ENCODE results near the gene SAP25. TPM values are rescaled to one million over a fixed set of nuclear protein-coding genes. Genes with fewer than 3 reads are reported as not detected.

Gene SAP25
- total RNA-seq, 2 donors from 2014 or later, result 5.8 to 6.3 TPM

DNA sequence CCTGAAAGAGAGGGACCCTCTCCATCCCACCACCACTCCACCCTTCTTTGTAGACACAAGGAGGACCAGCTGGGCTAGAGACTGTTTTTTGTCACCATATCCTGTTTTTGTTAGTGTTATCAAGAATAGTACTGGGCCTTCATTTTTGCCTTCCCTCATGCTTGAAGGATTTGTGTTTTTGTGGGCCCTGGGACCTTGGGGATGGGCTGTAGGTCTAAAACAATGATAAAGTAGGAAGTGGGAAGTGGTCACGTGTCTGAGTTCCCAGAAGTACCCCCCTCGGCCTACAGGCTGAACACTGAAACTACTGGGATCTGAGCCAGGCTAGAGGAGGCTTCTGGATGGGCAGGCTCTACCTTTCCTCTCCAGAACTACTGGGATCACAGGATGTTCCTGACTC is 25.8 kb downstream of the SAP25 start:
- H3K4me1 Mint-ChIP-seq, result peaks cover 49% of the 10 kb centered on the region

DNA sequence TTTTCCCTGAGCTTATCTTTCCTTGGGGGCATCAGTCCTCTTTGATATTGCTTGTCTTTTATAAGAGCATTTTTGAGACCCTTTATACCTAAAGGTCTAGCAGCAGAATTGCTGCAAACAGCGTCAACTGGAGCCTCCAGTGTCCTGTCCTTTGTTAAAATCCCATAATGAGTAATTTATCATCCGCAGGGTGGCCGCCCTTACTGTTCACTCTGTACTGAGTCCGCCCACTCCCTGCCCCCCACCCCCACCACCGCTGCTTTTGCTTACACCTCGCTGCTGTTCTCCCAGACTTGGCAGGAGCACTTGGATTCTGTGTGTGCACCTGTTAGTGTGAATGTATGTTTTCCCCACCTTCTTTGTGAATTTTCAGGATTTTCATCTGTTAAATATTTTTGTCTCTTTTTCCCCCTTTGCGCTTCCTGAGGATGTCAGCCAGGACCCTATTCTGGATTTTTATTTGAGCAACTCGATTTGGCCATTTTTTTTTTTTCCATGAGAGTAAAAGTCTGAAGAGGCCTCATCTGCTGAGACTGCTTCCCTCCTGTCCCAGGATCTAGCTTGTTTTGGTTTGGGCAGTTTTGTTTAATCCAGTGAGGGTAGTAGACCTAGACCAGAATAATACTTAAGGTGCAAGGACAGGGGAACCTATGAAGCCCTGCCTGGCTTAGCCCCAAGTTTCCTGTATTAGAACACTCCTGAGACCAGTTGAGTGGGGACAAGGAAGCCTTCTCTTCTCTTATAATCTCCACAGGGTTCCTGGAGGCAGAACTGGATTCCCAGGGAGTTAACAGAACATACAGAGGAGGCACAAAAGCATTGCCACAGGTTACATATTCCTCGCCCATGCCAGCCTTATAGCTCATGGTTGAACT is 26.5 kb downstream of the SAP25 start:
- peaks cover 14% of the 10 kb centered on the region for H3K36me3 Mint-ChIP-seq (ENCODE audit: low read depth)
- TF ChIP-seq, protein P1, sequence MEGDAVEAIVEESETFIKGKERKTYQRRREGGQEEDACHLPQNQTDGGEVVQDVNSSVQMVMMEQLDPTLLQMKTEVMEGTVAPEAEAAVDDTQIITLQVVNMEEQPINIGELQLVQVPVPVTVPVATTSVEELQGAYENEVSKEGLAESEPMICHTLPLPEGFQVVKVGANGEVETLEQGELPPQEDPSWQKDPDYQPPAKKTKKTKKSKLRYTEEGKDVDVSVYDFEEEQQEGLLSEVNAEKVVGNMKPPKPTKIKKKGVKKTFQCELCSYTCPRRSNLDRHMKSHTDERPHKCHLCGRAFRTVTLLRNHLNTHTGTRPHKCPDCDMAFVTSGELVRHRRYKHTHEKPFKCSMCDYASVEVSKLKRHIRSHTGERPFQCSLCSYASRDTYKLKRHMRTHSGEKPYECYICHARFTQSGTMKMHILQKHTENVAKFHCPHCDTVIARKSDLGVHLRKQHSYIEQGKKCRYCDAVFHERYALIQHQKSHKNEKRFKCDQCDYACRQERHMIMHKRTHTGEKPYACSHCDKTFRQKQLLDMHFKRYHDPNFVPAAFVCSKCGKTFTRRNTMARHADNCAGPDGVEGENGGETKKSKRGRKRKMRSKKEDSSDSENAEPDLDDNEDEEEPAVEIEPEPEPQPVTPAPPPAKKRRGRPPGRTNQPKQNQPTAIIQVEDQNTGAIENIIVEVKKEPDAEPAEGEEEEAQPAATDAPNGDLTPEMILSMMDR (conservative IDR thresholded peaks at IDR 0.05), result no peak
- Histone ChIP-seq H3K36me3 (ENCODE audit: control insufficient read depth, insufficient read depth, low read length) (peaks cover 44% of the 10 kb centered on the region), H3K9ac (ENCODE audit: extremely low read depth, low read length, poor library complexity, severe bottlenecking) (no peak overlapping the region), H3K27me3 (ENCODE audit: control insufficient read depth, insufficient read depth, low read length, poor library complexity, severe bottlenecking) (no peaks in the 10 kb centered on the region), H3K4me1 (ENCODE audit: control insufficient read depth, insufficient read depth, low read length) (peaks cover 35% of the 10 kb centered on the region), H3K4me3 (ENCODE audit: low read length) (peak overlapping the region; percentile 4), H3K27ac (ENCODE audit: low read depth, low read length) (no peak overlapping the region), H3K9me3 (ENCODE audit: control insufficient read depth, low read length) (no peaks in the 10 kb centered on the region)
- H3K9me3 Mint-ChIP-seq, result no peaks in the 10 kb centered on the region
- H3K4me3 Mint-ChIP-seq, result no peak overlapping the region
- WGBS, 2 experiments (ENCODE audit: insufficient coverage in 1 of 2, insufficient read length in 1 of 2), result 85 to 91% methylated on average over 5 to 9 of the region's 9 CpGs
- peak overlapping the region; percentile 46 for H3K27ac Mint-ChIP-seq
- H3K27me3 Mint-ChIP-seq (ENCODE audit: insufficient read depth), result no peaks in the 10 kb centered on the region
- no peak for DNase-seq
- H3K4me1 Mint-ChIP-seq, result peaks cover 56% of the 10 kb centered on the region

More for the DNA sequence above, 25.8 kb downstream of the SAP25 start:
- H3K27me3 Mint-ChIP-seq (ENCODE audit: insufficient read depth), result no peaks in the 10 kb centered on the region
- Histone ChIP-seq H3K4me3 (ENCODE audit: low read length) (no peak overlapping the region), H3K9me3 (ENCODE audit: control insufficient read depth, low read length) (no peaks in the 10 kb centered on the region), H3K4me1 (ENCODE audit: control insufficient read depth, insufficient read depth, low read length) (peaks cover 35% of the 10 kb centered on the region), H3K27me3 (ENCODE audit: control insufficient read depth, insufficient read depth, low read length, poor library complexity, severe bottlenecking) (no peaks in the 10 kb centered on the region), H3K36me3 (ENCODE audit: control insufficient read depth, insufficient read depth, low read length) (peaks cover 51% of the 10 kb centered on the region), H3K9ac (ENCODE audit: extremely low read depth, low read length, poor library complexity, severe bottlenecking) (no peak overlapping the region), H3K27ac (ENCODE audit: low read depth, low read length) (no peak overlapping the region)
- DNase-seq, result no peak
- peak overlapping the region; percentile 46 for H3K27ac Mint-ChIP-seq
- TF ChIP-seq, protein P1 (conservative IDR thresholded peaks at IDR 0.05), result peak; percentile 28
- 89% methylated on average over 2 of the region's 2 CpGs; no CpG with 5 or more reads in 1 of the 2 experiments for WGBS, 2 experiments (ENCODE audit: insufficient coverage in 1 of 2, insufficient read length in 1 of 2)
- no peaks in the 10 kb centered on the region for H3K9me3 Mint-ChIP-seq
- peaks cover 19% of the 10 kb centered on the region for H3K36me3 Mint-ChIP-seq (ENCODE audit: low read depth)
- H3K4me3 Mint-ChIP-seq, result no peak overlapping the region

DNA sequence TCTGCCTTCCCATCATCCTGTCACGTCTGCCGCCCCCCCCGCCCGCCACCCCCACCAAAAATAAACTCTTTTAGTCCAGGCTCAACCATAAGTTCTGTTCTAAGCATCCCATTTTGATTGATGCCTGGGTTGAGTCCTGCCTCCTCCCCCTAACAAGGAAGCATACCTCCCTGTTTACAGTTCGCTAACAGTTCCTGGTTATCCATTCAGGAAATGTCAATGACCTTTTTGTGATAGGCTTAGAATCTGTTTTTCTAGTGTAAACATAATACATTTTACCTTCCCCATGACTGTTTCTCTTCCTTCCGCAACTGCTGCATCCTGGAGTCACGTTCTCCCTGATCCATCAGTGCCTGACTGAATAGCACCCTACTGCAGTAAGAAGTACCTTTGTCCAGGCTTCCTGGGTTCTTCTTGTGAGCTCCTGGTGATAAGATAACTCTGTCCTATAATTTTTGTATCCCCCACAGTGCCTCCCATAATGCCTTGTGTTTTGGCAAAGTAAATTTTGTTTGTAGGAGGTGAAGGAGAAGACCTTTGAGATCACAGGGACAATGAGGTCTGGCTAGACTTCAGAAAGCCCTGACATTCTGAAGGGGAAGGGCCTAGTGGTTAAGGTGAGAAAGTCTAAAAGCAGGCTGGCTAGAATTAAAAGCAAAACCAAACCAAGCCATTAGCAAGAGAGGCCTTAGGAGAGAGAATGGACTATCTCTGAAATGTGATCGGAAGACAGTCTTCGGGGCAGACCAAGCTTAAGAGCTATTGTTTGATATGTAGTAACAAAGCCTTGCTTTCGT is 27.4 kb downstream of the SAP25 start:
- peak overlapping the region; percentile 6 for H3K4me3 Mint-ChIP-seq
- WGBS, 2 experiments (ENCODE audit: insufficient coverage in 1 of 2, insufficient read length in 1 of 2), result 65 to 73% methylated on average over 7 to 10 of the region's 10 CpGs
- Histone ChIP-seq H3K9me3 (ENCODE audit: control insufficient read depth, low read length) (no peaks in the 10 kb centered on the region), H3K27me3 (ENCODE audit: control insufficient read depth, insufficient read depth, low read length, poor library complexity, severe bottlenecking) (no peaks in the 10 kb centered on the region), H3K9ac (ENCODE audit: extremely low read depth, low read length, poor library complexity, severe bottlenecking) (no peak overlapping the region), H3K36me3 (ENCODE audit: control insufficient read depth, insufficient read depth, low read length) (peaks cover 37% of the 10 kb centered on the region), H3K4me1 (ENCODE audit: control insufficient read depth, insufficient read depth, low read length) (peaks cover 35% of the 10 kb centered on the region), H3K4me3 (ENCODE audit: low read length) (peak overlapping the region; percentile 4), H3K27ac (ENCODE audit: low read depth, low read length) (no peak overlapping the region)
- TF ChIP-seq, protein P1 (conservative IDR thresholded peaks at IDR 0.05), result no peak
- no peaks in the 10 kb centered on the region for H3K9me3 Mint-ChIP-seq
- H3K27ac Mint-ChIP-seq, result peak overlapping the region; percentile 65
- peaks cover 63% of the 10 kb centered on the region for H3K4me1 Mint-ChIP-seq
- DNase-seq, result no peak
- H3K27me3 Mint-ChIP-seq (ENCODE audit: insufficient read depth), result no peaks in the 10 kb centered on the region
- H3K36me3 Mint-ChIP-seq (ENCODE audit: low read depth), result peaks cover 13% of the 10 kb centered on the region

Measured in endodermal cell (in vitro differentiated cells).